NCI-H2081 treated with DMSO at 0.1 percent for 48 hours (cell line): ENCODE measurements around the gene RANGRF.
A peak's percentile ranks its signal among the peaks of the same experiment; 100 is the strongest.
"Not testable (repeated sequence)": the region's sequence is repeated elsewhere in the genome, so short reads cannot be mapped to it uniquely, and the experiment has no call there.

ENCODE experiments used
- DNase-seq: peaks from one replicate; lab custom pipeline; 2025; lab: John Stamatoyannopoulos, UW

The RANGRF gene, protein sequence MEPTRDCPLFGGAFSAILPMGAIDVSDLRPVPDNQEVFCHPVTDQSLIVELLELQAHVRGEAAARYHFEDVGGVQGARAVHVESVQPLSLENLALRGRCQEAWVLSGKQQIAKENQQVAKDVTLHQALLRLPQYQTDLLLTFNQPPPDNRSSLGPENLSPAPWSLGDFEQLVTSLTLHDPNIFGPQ

GRCh38 chr17:8288336-8289102, at the start of gene RANGRF:
Gene RANGRF (plus strand): TSS chr17:8288670. CDS start chr17:8288789, 119 bp downstream.
- no peak for DNase-seq

DNA sequence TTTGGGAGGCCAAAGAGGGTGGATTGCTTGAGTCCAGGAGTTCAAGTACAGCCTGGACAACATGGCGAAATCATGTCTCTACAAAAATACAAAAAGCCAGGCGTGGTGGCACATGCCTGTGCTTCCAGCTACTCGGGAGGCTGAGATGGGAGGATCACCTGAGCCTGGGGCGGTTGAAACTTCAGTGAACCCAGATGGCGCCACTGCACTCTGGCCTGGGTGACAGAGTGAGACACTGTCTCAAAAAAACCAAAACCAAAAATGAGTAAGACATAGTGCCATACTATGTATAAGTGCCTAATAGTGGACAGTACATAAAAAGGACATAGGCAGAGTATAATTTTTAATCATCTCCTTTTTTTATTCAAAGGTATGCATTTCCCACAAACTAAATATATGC, 44.6 kb upstream of the RANGRF start:
- no peak for DNase-seq

DNA sequence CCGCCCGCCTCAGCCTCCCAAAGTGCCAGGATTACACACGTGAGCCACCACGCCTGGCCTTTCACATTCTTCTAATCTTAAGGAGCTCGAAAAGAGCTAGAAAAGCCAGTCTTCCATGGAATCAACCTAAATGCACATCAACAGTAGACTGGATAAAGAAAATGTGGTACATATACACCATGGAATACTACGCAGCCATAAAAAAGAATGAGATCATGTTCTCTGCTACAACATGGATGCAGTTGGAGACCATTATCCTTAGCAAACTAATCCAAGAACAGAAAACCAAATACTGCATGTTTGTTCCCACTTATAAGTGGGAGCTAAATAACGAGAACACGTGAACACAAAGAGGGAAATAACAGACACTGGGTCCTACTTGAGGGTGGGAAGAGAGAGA, 43.7 kb upstream of the RANGRF start:
- no peak for DNase-seq

GRCh38 chr17:8248751-8249607, 39.5 kb upstream of the RANGRF start, which contains the start of gene PFAS:
Gene PFAS (plus strand): TSS chr17:8249289. CDS start chr17:8253938, 4,649 bp downstream.
- DNase-seq, result peak; percentile 59

GRCh38 chr17:8249621-8250500, 38.6 kb upstream of the RANGRF start:
- DNase-seq, result no peak

- DNase-seq, result not testable (repeated sequence)
Observed at GRCh38 chr17:8251411-8251810, 37.1 kb upstream of the RANGRF start.

DNA sequence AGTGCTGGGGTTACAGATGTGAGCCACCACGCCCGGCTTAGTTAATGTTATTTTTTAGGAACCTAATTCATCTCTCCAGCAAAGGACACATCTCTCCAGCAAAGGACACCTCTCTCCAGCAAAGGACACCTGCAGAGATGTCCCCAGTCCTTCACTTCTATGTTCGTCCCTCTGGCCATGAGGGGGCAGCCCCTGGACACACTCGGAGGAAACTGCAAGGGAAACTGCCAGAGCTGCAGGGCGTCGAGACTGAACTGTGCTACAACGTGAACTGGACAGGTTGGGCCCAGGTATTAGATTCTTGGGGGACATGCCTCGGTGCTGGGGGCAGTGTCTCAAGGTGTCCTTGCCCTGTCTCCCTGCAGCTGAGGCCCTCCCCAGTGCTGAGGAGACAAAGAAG, 34.7 kb upstream of the RANGRF start:
- no peak for DNase-seq

DNA sequence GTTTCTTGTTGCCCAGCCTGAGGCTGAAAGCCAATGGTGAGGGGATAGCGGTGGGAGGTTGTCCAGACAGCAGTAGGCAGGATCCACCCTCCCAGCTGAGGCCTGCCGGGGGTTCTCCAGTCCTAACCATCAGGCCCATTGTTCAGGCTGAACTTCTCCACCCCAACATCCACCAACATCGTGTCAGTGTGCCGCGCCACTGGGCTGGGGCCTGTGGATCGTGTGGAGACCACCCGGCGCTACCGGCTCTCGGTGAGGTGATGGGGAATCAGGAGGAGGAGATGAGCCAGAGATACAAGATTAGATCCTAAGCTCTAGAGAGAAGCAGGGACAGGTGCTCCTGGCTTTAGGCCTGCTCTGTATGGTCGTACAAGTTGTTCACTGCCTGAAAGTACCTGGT, 33.6 kb upstream of the RANGRF start:
- no peak for DNase-seq

DNA sequence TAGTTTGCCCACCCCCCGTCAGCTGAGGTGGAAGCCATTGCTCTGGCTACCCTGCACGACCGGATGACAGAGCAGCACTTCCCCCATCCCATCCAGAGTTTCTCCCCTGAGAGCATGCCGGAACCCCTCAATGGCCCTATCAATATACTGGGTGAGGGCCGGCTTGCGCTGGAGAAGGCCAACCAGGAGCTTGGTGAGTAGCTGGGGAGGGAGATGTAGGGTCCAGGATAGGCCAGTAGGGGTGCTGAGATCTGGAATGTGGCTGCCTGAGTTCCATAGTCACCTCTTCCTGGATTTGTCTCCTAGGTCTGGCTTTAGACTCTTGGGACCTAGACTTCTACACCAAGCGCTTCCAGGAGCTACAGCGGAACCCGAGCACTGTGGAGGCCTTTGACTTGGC, 33.0 kb upstream of the RANGRF start:
- no peak for DNase-seq

- no peak for DNase-seq
Observed at GRCh38 chr17:8256291-8256690, 32.2 kb upstream of the RANGRF start.

DNA sequence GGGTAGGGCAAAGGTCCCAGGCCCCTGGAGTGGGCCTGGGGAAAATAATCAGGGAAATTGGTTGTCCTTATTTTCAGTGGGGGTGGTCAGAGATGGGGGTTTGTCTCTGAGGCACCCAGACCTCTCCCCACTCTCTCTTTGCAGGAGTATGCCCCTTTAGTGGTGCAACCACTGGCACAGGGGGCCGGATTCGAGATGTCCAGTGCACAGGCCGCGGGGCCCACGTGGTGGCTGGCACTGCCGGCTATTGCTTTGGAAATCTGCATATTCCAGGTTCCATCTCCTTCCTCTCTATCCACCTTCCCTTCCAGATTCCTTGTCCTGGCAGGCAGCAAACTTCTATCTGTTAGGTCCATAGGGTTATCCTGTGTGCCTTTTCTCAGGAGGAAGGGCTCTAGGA, 31.8 kb upstream of the RANGRF start:
- DNase-seq, result no peak

DNA sequence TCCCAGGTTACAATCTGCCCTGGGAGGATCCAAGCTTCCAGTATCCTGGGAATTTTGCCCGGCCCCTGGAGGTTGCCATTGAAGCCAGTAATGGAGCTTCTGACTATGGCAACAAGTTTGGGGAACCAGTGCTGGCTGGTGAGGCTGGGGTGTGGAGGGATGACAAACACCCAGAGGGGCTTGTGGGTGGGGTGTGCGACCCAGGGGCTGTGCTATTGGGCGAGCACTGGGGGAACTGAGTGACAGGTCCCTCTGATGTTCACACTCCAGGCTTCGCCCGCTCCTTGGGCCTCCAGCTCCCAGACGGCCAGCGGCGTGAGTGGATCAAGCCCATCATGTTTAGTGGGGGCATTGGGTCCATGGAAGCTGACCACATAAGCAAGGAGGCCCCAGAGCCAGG, 30.7 kb upstream of the RANGRF start:
- no peak for DNase-seq

DNA sequence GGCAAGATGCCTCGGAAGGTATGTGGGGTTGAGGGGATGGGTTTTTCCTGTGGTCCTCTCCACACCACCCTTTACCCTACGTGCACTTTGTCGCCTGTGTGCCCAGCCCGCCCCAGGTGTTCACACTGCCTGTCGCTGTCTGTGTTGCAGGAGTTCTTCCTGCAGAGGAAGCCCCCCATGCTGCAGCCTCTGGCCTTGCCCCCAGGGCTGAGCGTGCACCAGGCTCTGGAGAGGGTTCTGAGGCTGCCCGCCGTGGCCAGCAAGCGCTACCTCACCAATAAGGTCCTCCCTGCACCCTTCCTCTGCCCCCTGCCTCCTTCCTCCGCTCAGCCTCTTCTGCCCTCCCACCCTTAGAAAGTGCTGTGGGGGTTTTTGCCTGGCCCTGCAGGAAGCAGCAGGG, 24.1 kb upstream of the RANGRF start:
- no peak for DNase-seq

- no peak for DNase-seq
Observed at GRCh38 chr17:8264836-8265542, 23.5 kb upstream of the RANGRF start.

GRCh38 chr17:8266648-8267479, 21.6 kb upstream of the RANGRF start:
- no peak for DNase-seq

- no peak for DNase-seq
Observed at GRCh38 chr17:8267480-8268147, 20.9 kb upstream of the RANGRF start.

- no peak for DNase-seq
Observed at GRCh38 chr17:8268550-8269298, 19.7 kb upstream of the RANGRF start.

DNA sequence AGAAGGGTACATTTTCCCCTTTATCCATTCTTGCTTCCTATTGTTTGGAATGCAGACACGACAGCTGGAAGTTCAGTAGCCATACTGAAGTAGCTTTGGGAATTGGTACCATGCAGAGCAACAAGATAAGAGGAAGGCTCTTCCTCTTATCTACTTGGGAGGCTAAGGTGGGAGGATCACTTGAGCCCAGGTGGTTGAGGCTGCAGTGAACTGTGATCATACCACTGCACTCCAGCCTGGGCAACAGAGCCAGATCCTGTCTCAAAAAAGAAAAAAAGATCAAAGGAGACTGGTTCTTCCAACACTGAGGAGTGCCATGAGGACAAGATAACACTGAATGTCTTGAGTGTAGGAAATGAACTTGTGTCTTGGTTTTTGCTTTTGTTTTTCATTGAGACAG, 16.0 kb upstream of the RANGRF start:
- no peak for DNase-seq

GRCh38 chr17:8273884-8274444, 14.5 kb upstream of the RANGRF start:
- no peak for DNase-seq
